ENCODE data around the gene TBC1D1. TPM values are rescaled to one million over a fixed set of nuclear protein-coding genes. Genes with fewer than 3 reads are reported as not detected.

Gene TBC1D1
- total and polyA plus RNA-seq, 2 of the 8 experiments (the other 6 are each of a cell fraction or from before 2014, with no cell fraction given): 96.9 to 162 TPM

DNA sequence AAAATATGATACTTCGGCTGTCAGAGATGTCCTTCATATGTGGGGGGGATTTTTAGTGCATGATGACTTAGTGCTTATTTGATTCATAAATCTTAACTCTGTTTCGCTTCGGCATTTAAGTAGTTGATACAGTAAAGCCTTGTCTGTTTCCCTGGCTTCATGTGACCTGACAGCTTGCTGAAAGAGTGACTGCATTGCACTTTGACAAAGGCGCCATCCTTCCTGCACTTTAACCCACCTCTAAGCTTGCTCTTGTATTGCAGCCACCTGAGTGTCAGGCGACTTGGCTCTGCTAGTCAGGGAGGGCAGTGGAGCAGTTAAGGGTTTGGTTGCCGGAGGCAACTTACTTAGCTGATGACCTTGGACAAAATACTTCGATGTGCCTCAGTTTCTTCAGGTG is 134.8 kb downstream of the TBC1D1 start:
- Histone ChIP-seq H2AK5ac (ENCODE audit: low read depth, low read length) (no peak overlapping the region), H3K4me3 (ENCODE audit: extremely low read depth in 1 of 4, insufficient read depth in 2 of 4, low read depth in 3 of 4, low read length in 4 of 4) (no peak overlapping the region), H2BK20ac (ENCODE audit: low read length) (no peak overlapping the region), H2BK12ac (ENCODE audit: low read depth, low read length) (no peak overlapping the region), H2BK5ac (ENCODE audit: low read depth, low read length) (no peak overlapping the region), H3K23me2 (ENCODE audit: low read depth, low read length) (no peaks in the 10 kb centered on the region), H3K9ac (replicated peaks in 1 of 4; ENCODE audit: extremely low read depth in 1 of 4, low read depth in 3 of 4, low read length in 3 of 4) (no peak overlapping the region), H3K4ac (replicated peaks; ENCODE audit: insufficient read length, low read depth, low read length) (no peak overlapping the region), H4K20me1 (replicated peaks in 1 of 2; ENCODE audit: control insufficient read depth in 1 of 2, insufficient read depth in 2 of 2, low read length in 2 of 2) (no peaks in the 10 kb centered on the region), H3K4me2 (ENCODE audit: insufficient read depth in 1 of 2, low read depth in 2 of 2, low read length in 2 of 2) (no peak overlapping the region), H3K79me2 (ENCODE audit: control insufficient read depth in 1 of 2, insufficient read depth in 2 of 2, low read length in 2 of 2) (no peaks in the 10 kb centered on the region), H2BK120ac (replicated peaks; ENCODE audit: low read depth, low read length) (no peak overlapping the region), H3K18ac (ENCODE audit: extremely low read depth, low read length) (no peak overlapping the region), H3K79me1 (ENCODE audit: low read depth, low read length) (no peaks in the 10 kb centered on the region), H2AFZ (ENCODE audit: low read length) (no peak overlapping the region), H2BK15ac (ENCODE audit: low read length) (no peak overlapping the region), H3K56ac (replicated peaks; ENCODE audit: insufficient read length, low read depth, low read length) (no peak overlapping the region), H4K5ac (ENCODE audit: insufficient read length, low read depth, low read length) (no peak overlapping the region), H3K36me3 (ENCODE audit: control insufficient read depth in 2 of 4, insufficient read depth in 4 of 4, low read length in 3 of 4) (peaks cover 3 to 39% (median 26%) of the 10 kb centered on the region in 4 experiments; a peak in 7 of 8 replicates), H4K8ac (ENCODE audit: extremely low read depth, insufficient read depth, low read length) (no peak overlapping the region), H3K9me3 (ENCODE audit: insufficient read depth in 2 of 2, low read depth in 1 of 2, low read length in 1 of 2) (no peaks in the 10 kb centered on the region), H3K23ac (ENCODE audit: insufficient read length) (no peak overlapping the region), H3K27me3 (replicated peaks in 1 of 4; ENCODE audit: control insufficient read depth in 3 of 4, extremely low read depth in 1 of 4, insufficient read depth in 3 of 4, low read length in 3 of 4) (no peaks in the 10 kb centered on the region), H3K27ac (ENCODE audit: low read depth, low read length) (no peak overlapping the region), H3K14ac (ENCODE audit: insufficient read length) (no peak overlapping the region), H4K91ac (replicated peaks; ENCODE audit: insufficient read length, low read length) (no peak overlapping the region), H3K4me1 (replicated peaks in 1 of 4; ENCODE audit: control insufficient read depth in 3 of 4, insufficient read depth in 4 of 4, low read length in 3 of 4) (no peaks in the 10 kb centered on the region)
- ChIA-PET CTCF (ENCODE audit: partially characterized antibody) (interaction anchor here (0.5 to 1.1 kb wide), 3 partner anchors 9 to 407 kb away, joined by 3 read pairs; no protein-coding TSS in a partner anchor), POLR2A (ENCODE audit: partially characterized antibody) (no interaction called here)
- no peak for FAIRE-seq
- DNase-seq (ENCODE audit: low read depth in 1 of 2, low spot score in 2 of 2): no peak
- WGBS, 2 experiments (ENCODE audit: extremely low coverage in 1 of 2, insufficient coverage in 1 of 2, insufficient read length in 1 of 2, insufficient replicate concordance in 2 of 2, low coverage in 1 of 2, low lambda C conversion rate in 2 of 2, missing lambda C conversion rate in 1 of 2): 90% methylated on average over 7 of the region's 7 CpGs; no CpG with 5 or more reads in 1 of the 2 experiments
- TF ChIP-seq NANOG (IDR thresholded peaks at IDR 0.05; ENCODE audit: insufficient read depth, low read depth, low read length, poor library complexity, severe bottlenecking) (no peak), YY1 (IDR thresholded peaks at IDR 0.05; ENCODE audit: low read depth, low read length) (no peak), POU5F1 (IDR thresholded peaks at IDR 0.05; ENCODE audit: low read depth, low read length) (no peak), CEBPB (IDR thresholded peaks at IDR 0.05; ENCODE audit: low read depth, low read length) (no peak), RXRA (IDR thresholded peaks at IDR 0.05; ENCODE audit: insufficient read depth, low read depth, low read length) (no peak), TBP (IDR thresholded peaks at IDR 0.05; ENCODE audit: low read depth, low read length) (no peak), EGR1 (IDR thresholded peaks at IDR 0.05; ENCODE audit: borderline replicate concordance, low read depth, low read length) (no peak), GABPA (IDR thresholded peaks at IDR 0.05; ENCODE audit: borderline replicate concordance, insufficient read depth, low read length) (no peak), SIRT6 (IDR thresholded peaks at IDR 0.05; ENCODE audit: low read length) (no peak), SIN3A (conservative IDR thresholded peaks at IDR 0.05 in 1 of 2, IDR thresholded peaks at IDR 0.05 in 1 of 2; ENCODE audit: low read depth in 1 of 2, low read length in 2 of 2) (no peak), ASH2L (IDR thresholded peaks at IDR 0.05; ENCODE audit: low read length) (no peak), CHD2 (IDR thresholded peaks at IDR 0.05; ENCODE audit: low read length) (no peak), SP1 (IDR thresholded peaks at IDR 0.05; ENCODE audit: low read depth, low read length) (no peak)
- TF ChIP-seq, protein P1, sequence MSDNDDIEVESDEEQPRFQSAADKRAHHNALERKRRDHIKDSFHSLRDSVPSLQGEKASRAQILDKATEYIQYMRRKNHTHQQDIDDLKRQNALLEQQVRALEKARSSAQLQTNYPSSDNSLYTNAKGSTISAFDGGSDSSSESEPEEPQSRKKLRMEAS (IDR thresholded peaks at IDR 0.05): no peak
- TF ChIP-seq, protein P2, sequence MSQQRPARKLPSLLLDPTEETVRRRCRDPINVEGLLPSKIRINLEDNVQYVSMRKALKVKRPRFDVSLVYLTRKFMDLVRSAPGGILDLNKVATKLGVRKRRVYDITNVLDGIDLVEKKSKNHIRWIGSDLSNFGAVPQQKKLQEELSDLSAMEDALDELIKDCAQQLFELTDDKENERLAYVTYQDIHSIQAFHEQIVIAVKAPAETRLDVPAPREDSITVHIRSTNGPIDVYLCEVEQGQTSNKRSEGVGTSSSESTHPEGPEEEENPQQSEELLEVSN (IDR thresholded peaks at IDR 0.05): no peak
